T1000 (cell line): Measurements from ENCODE around the gene TAT.

Source experiments
- DNase-seq: peaks from one replicate; lab custom pipeline; 2025; ENCODE audit warnings: mixed read lengths; lab: John Stamatoyannopoulos, UW

TAT gene

GRCh38 chr16:71537643-71538042 is 39.2 kb downstream of the TAT start:
- no peak for DNase-seq

- DNase-seq, result no peak
Observed at GRCh38 chr16:71536752-71537499, 40.0 kb downstream of the TAT start.

GRCh38 chr16:71532366-71532765 is 44.5 kb downstream of the TAT start:
- no peak for DNase-seq

GRCh38 chr16:71528863-71529262 is 48.0 kb downstream of the TAT start:
- no peak for DNase-seq

- DNase-seq, result no peak
Observed at GRCh38 chr16:71528257-71528656, 48.6 kb downstream of the TAT start.

GRCh38 chr16:71526111-71526631 is 50.7 kb downstream of the TAT start, which contains the start of gene CHST4:
CHST4 (plus strand) TSS chr16:71526426; CDS start chr16:71536678, 10,252 bp downstream.
- DNase-seq, result no peak

GRCh38 chr16:71524566-71525553 is 52.0 kb downstream of the TAT start:
- no peak for DNase-seq

- DNase-seq, result no peak
Observed at GRCh38 chr16:71520550-71520949, 56.3 kb downstream of the TAT start.
